ENCODE results near the gene ATP2A3. TPM values are rescaled to one million over a fixed set of nuclear protein-coding genes. Genes with fewer than 3 reads are reported as not detected.

The ATP2A3 gene
- total RNA-seq, 4 donors from 2014 or later, result 5.7 to 33.6 (median 17.5) TPM

GRCh38 chr17:3977387-3977786, 13.2 kb upstream of the ATP2A3 start:
- no peak for DNase-seq
- H3K9me3 ChIP-seq, result no peaks in the 10 kb centered on the region
- TF ChIP-seq POLR2A (IDR thresholded peaks at IDR 0.05), result no peak
- no peak for TF ChIP-seq CTCF (IDR thresholded peaks at IDR 0.05)
- H3K27ac ChIP-seq, result no peak overlapping the region
- no peaks in the 10 kb centered on the region for H3K36me3 ChIP-seq
- no peaks in the 10 kb centered on the region for H3K27me3 ChIP-seq
- H3K4me1 ChIP-seq, result no peaks in the 10 kb centered on the region
- no peak overlapping the region for H3K4me3 ChIP-seq
- intact Hi-C loops (cut with DNase I; ENCODE audit: low total_unique reads), result no loop called here

- no peaks in the 10 kb centered on the region for H3K9me3 ChIP-seq
- TF ChIP-seq CTCF (IDR thresholded peaks at IDR 0.05), result no peak
- TF ChIP-seq POLR2A (IDR thresholded peaks at IDR 0.05), result no peak
- intact Hi-C loops (cut with DNase I; ENCODE audit: low total_unique reads), result no loop called here
- H3K36me3 ChIP-seq, result no peaks in the 10 kb centered on the region
- H3K4me1 ChIP-seq, result no peaks in the 10 kb centered on the region
- no peak overlapping the region for H3K27ac ChIP-seq
- H3K4me3 ChIP-seq, result no peak overlapping the region
- peak; percentile 36 to 52 for DNase-seq
- no peaks in the 10 kb centered on the region for H3K27me3 ChIP-seq
Measured at GRCh38 chr17:3976675-3977171, 12.5 kb upstream of the ATP2A3 start.

GRCh38 chr17:3974980-3975379, 10.7 kb upstream of the ATP2A3 start:
- Histone ChIP-seq H3K4me3 (no peak overlapping the region), H3K4me1 (no peaks in the 10 kb centered on the region), H3K9me3 (no peaks in the 10 kb centered on the region), H3K27me3 (no peaks in the 10 kb centered on the region), H3K27ac (no peak overlapping the region), H3K36me3 (no peaks in the 10 kb centered on the region)
- TF ChIP-seq CTCF (IDR thresholded peaks at IDR 0.05) (no peak), POLR2A (IDR thresholded peaks at IDR 0.05) (no peak)
- DNase-seq, result no peak
- intact Hi-C loops (cut with DNase I; ENCODE audit: low total_unique reads), result no loop called here

- Histone ChIP-seq H3K4me1 (no peaks in the 10 kb centered on the region), H3K36me3 (no peaks in the 10 kb centered on the region), H3K9me3 (no peaks in the 10 kb centered on the region), H3K4me3 (no peak overlapping the region), H3K27me3 (no peaks in the 10 kb centered on the region), H3K27ac (no peak overlapping the region)
- intact Hi-C loops (cut with DNase I; ENCODE audit: low total_unique reads), result no loop called here
- TF ChIP-seq CTCF (IDR thresholded peaks at IDR 0.05) (no peak), POLR2A (IDR thresholded peaks at IDR 0.05) (no peak)
- no peak for DNase-seq
Measured at GRCh38 chr17:3974138-3974687, 10.0 kb upstream of the ATP2A3 start.

GRCh38 chr17:3973495-3974137, 9.4 kb upstream of the ATP2A3 start:
- no peaks in the 10 kb centered on the region for H3K4me1 ChIP-seq
- H3K4me3 ChIP-seq, result no peak overlapping the region
- TF ChIP-seq POLR2A (IDR thresholded peaks at IDR 0.05) (no peak), CTCF (IDR thresholded peaks at IDR 0.05) (no peak)
- intact Hi-C loops (cut with DNase I; ENCODE audit: low total_unique reads), result no loop called here
- no peaks in the 10 kb centered on the region for H3K27me3 ChIP-seq
- no peaks in the 10 kb centered on the region for H3K36me3 ChIP-seq
- no peaks in the 10 kb centered on the region for H3K9me3 ChIP-seq
- no peak overlapping the region for H3K27ac ChIP-seq
- DNase-seq, result no peak
